Spleen (tissue), 7 donors: Measurements from ENCODE around the gene RNF225.

Experiments used
- POLR2A ChIP-seq, 3 donors: fragments of 450-650 bp; IDR thresholded peaks; one replicate each; pipeline ENCODE4 v1.5.1; 2017; ENCODE audit warnings: antibody characterized with exemption in 3 of 3, mild to moderate bottlenecking in 1 of 3
- TF ChIP-seq, protein P1 (sequence below), 11 experiments: fragments of 200-600 bp in 7 of 11; fragments of 450-650 bp in 4 of 11; sonication (generic) in 4 of 11; IDR thresholded peaks in 8 of 11; conservative IDR thresholded peaks in 3 of 11; 1 replicate in 7 of 11; 2 replicates in 4 of 11; pipeline versions ENCODE4 v1.4.0 to v1.8.0; 2016 to 2021; ENCODE audit warnings: antibody characterized with exemption in 11 of 11, inconsistent platforms in 4 of 11, mild to moderate bottlenecking in 1 of 11
- donor health status: DM: no; HTN: no; CAD: no; lungs with moderate emphysema.
- donor health status: DM: no; HTN: no; CAD: no.
- donor health status: DM: no; HTN: no; CAD: no.

DNA sequence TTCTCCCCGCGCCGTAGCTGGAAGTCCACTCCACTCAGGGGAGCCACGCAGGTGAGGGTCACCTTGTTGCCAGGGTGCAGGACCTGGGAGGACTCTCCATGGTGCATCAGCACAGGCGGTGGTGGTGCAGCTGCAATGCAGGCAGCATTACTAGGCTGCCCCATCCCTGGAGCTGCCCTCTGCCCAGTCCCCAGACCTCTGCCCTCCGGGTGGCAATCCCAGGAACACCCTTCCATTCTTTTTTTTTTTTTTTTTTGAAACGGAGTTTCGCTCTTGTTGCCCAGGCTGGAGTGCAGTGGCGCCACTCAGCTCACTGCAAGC is 43.9 kb upstream of the RNF225 start:
- TF ChIP-seq, protein P1, sequence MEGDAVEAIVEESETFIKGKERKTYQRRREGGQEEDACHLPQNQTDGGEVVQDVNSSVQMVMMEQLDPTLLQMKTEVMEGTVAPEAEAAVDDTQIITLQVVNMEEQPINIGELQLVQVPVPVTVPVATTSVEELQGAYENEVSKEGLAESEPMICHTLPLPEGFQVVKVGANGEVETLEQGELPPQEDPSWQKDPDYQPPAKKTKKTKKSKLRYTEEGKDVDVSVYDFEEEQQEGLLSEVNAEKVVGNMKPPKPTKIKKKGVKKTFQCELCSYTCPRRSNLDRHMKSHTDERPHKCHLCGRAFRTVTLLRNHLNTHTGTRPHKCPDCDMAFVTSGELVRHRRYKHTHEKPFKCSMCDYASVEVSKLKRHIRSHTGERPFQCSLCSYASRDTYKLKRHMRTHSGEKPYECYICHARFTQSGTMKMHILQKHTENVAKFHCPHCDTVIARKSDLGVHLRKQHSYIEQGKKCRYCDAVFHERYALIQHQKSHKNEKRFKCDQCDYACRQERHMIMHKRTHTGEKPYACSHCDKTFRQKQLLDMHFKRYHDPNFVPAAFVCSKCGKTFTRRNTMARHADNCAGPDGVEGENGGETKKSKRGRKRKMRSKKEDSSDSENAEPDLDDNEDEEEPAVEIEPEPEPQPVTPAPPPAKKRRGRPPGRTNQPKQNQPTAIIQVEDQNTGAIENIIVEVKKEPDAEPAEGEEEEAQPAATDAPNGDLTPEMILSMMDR (IDR thresholded peaks at IDR 0.05 in 8 of 11, conservative IDR thresholded peaks at IDR 0.05 in 3 of 11): no peak
- no peak for TF ChIP-seq POLR2A (IDR thresholded peaks at IDR 0.05)
